Liver (tissue), 9 donors: ENCODE measurements around the gene CYP2W1. TPM values are rescaled to one million over a fixed set of nuclear protein-coding genes. Genes with fewer than 3 reads are reported as not detected.

Experiments used
- DNase-seq: peaks from one replicate; pipeline ENCODE4 v3.0.0-alpha.2; 2017; ENCODE audit warnings: low spot score
- H3K27ac ChIP-seq, 2 donors: one replicate each; pipeline ENCODE4 v1.7.0; 2013; ENCODE audit warnings: inconsistent platforms in 2 of 2, low read length in 2 of 2, control low read depth in 1 of 2, low read depth in 1 of 2, mild to moderate bottlenecking in 1 of 2
- H3K27me3 ChIP-seq, 4 donors: one replicate each; pipeline versions ENCODE4 v1.6.1 to v1.7.0; 2013; ENCODE audit warnings: low read length in 3 of 4, inconsistent platforms in 1 of 4, mild to moderate bottlenecking in 1 of 4, moderate library complexity in 1 of 4; ENCODE audit not compliant: control insufficient read depth in 4 of 4, insufficient read depth in 4 of 4
- H3K36me3 ChIP-seq, 4 donors: one replicate each; pipeline versions ENCODE4 v1.6.1 to v1.7.0; 2013; ENCODE audit warnings: low read length in 3 of 4, mild to moderate bottlenecking in 3 of 4, low read depth in 1 of 4, moderate library complexity in 1 of 4; ENCODE audit not compliant: control insufficient read depth in 4 of 4, insufficient read depth in 3 of 4
- H3K4me1 ChIP-seq, 4 donors: one replicate each; pipeline versions ENCODE4 v1.6.1 to v1.7.0; 2013; ENCODE audit warnings: low read length in 3 of 4, mild to moderate bottlenecking in 3 of 4, moderate library complexity in 1 of 4; ENCODE audit not compliant: control insufficient read depth in 4 of 4, insufficient read depth in 4 of 4
- H3K4me3 ChIP-seq, 3 donors: one replicate each; pipeline versions ENCODE4 v1.6.1 to v1.7.0; 2013; ENCODE audit warnings: low read length in 3 of 3, control low read depth in 1 of 3, low read depth in 1 of 3, mild to moderate bottlenecking in 1 of 3
- H3K9ac ChIP-seq, 2 donors: one replicate each; pipeline ENCODE4 v1.7.0; 2013; ENCODE audit warnings: low read length in 2 of 2, mild to moderate bottlenecking in 2 of 2, moderate library complexity in 2 of 2, control low read depth in 1 of 2, low read depth in 1 of 2
- H3K9me3 ChIP-seq, 4 donors: one replicate each; pipeline versions ENCODE4 v1.6.1 to v1.7.0; 2013; ENCODE audit warnings: low read length in 3 of 4; ENCODE audit not compliant: control insufficient read depth in 4 of 4
- EGR1 ChIP-seq, 2 donors: IDR thresholded peaks; 2 replicates each; pipeline ENCODE4 v1.6.1; 2016 to 2018; ENCODE audit warnings: antibody characterized with exemption in 2 of 2, low read depth in 2 of 2
- FOXA1 ChIP-seq: IDR thresholded peaks from 2 replicates; pipeline ENCODE4 v1.6.1; 2016; ENCODE audit warnings: antibody characterized with exemption
- GABPA ChIP-seq, 2 donors: IDR thresholded peaks in 1 of 2; conservative IDR thresholded peaks in 1 of 2; 2 replicates each; pipeline ENCODE4 v1.6.1; 2016; ENCODE audit warnings: antibody characterized with exemption in 2 of 2, mild to moderate bottlenecking in 1 of 2, moderate library complexity in 1 of 2
- HNF4A ChIP-seq, 2 donors: conservative IDR thresholded peaks; 2 replicates each; pipeline ENCODE4 v1.6.1; 2016; ENCODE audit warnings: antibody characterized with exemption in 2 of 2, mild to moderate bottlenecking in 2 of 2
- HNF4G ChIP-seq: IDR thresholded peaks from 2 replicates; pipeline ENCODE4 v1.6.1; 2016; ENCODE audit warnings: antibody characterized with exemption
- MAX ChIP-seq: IDR thresholded peaks from 2 replicates; pipeline ENCODE4 v1.6.1; 2016; ENCODE audit warnings: antibody characterized with exemption
- NR2F2 ChIP-seq: IDR thresholded peaks from 2 replicates; pipeline ENCODE4 v1.6.1; 2016; ENCODE audit warnings: antibody characterized with exemption
- RAD21 ChIP-seq, 2 donors: IDR thresholded peaks; 2 replicates each; pipeline ENCODE4 v1.6.1; 2016; ENCODE audit warnings: antibody characterized with exemption in 2 of 2, mild to moderate bottlenecking in 2 of 2
- REST ChIP-seq: IDR thresholded peaks from 2 replicates; pipeline ENCODE4 v1.6.1; 2016; ENCODE audit warnings: antibody characterized with exemption, mild to moderate bottlenecking
- RXRA ChIP-seq, 2 donors: IDR thresholded peaks; 2 replicates each; pipeline ENCODE4 v1.6.1; 2017 to 2018; ENCODE audit warnings: antibody characterized with exemption in 2 of 2, mild to moderate bottlenecking in 1 of 2
- TAF1 ChIP-seq: conservative IDR thresholded peaks from 2 replicates; pipeline ENCODE4 v1.6.1; 2016; ENCODE audit warnings: antibody characterized with exemption, mild to moderate bottlenecking
- YY1 ChIP-seq: IDR thresholded peaks from 2 replicates; pipeline ENCODE4 v1.6.1; 2016; ENCODE audit warnings: antibody characterized with exemption, mild to moderate bottlenecking
- ZBTB33 ChIP-seq: IDR thresholded peaks from 2 replicates; pipeline ENCODE4 v1.6.1; 2016; ENCODE audit warnings: antibody characterized with exemption
- WGBS: extraction: QIAGEN DNeasy Blood & Tissue Kit; methylation state at CpG from one replicate; pipeline ENCODE4 v1.1.7; 2013; 5-methylcytosine and 5-hydroxymethylcytosine counted together
- polyA plus RNA-seq, 2 donors: library from polyadenylated mRNA; stranded (reverse) in 1 of 2; unstranded in 1 of 2; fragments of 200-250 nt in 1 of 2; fragments of >200 nt in 1 of 2; fragmentation: Nextera tagmentation in 1 of 2; extraction: Ambion mirVana in 1 of 2; gene quantifications; one replicate each; pipeline versions ENCODE4 v1.2.1 to v1.2.3, GENCODE V29; 2013 to 2015
- total RNA-seq, 2 donors: library from RNA; depleted of rRNA; stranded (reverse); fragments of >200 nt; gene quantifications; one replicate each; pipeline ENCODE4 v1.2.3, GENCODE V29; 2014
- TF ChIP-seq, protein P1 (sequence below): fragments of 150-350 bp; IDR thresholded peaks from 2 replicates; pipeline ENCODE4 v1.5.1; 2017; ENCODE audit warnings: improper control_type of control experiment, low read depth, low read length; ENCODE audit not compliant: missing input control
- donor health status: healthy.
- donor health status: healthy.
- donor health status: healthy.
- donor health status: healthy.
- donor health status: healthy.

CYP2W1 gene
- total and polyA plus RNA-seq, 4 donors, result 0.28 TPM; not detected in 3

DNA sequence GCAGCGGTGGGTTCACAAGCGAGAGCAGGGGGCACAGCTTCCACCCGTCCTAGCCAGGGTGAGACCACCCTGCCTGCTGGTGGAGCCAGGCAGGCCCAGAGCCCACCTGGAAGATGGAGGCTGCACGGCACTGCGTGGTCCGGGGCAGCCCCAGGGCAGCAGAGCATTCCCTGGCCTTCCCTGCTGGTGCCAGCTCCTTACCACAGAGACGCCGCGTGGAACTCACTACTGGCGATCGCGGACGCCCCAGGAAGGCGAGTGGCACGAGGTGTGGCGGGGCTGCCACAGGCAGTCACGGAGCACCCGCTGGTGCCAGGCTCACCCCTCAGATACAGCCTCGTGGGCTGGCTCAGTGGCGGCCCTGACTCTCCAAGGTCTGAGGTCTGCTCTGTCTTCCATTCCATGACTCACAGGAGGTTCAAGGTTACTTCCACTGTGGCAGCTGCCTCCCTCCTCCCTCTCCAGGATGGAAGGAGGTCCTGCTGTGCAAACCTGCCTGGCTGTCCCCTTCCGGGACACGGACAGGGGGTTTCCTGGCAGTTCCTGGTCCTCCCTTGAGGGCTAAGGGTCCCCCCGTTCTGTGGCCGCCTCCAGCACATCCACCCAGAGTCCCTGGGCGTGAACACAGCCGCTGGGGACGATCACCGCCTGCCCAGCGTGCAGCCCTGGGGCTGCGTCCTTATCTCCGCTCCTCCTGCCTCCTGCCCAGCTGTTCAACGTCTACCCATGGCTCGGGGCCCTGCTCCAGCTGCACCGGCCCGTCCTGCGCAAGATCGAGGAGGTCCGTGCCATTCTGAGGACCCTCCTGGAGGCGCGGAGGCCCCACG, 3.1 kb downstream of the CYP2W1 start:
- Histone ChIP-seq H3K4me3 (no peak overlapping the region), H3K27ac (no peak overlapping the region), H3K36me3 (no peaks in the 10 kb centered on the region), H3K4me1 (no peaks in the 10 kb centered on the region), H3K9ac (no peak overlapping the region), H3K9me3 (no peaks in the 10 kb centered on the region), H3K27me3 (no peaks in the 10 kb centered on the region)
- DNase-seq, result peak; percentile 49
- WGBS, result 70% methylated on average over 41 of the region's 41 CpGs
- TF ChIP-seq YY1 (no peak), RAD21 (IDR thresholded peaks at IDR 0.05) (no peak), HNF4G (no peak), REST (no peak), HNF4A (conservative IDR thresholded peaks at IDR 0.05) (no peak), NR2F2 (no peak), FOXA1 (no peak), RXRA (IDR thresholded peaks at IDR 0.05) (no peak), TAF1 (no peak), MAX (no peak), GABPA (IDR thresholded peaks at IDR 0.05 in 1 of 2, conservative IDR thresholded peaks at IDR 0.05 in 1 of 2) (no peak), ZBTB33 (no peak), EGR1 (IDR thresholded peaks at IDR 0.05; ENCODE audit: low read depth in 2 of 2) (no peak)
- TF ChIP-seq, protein P1, sequence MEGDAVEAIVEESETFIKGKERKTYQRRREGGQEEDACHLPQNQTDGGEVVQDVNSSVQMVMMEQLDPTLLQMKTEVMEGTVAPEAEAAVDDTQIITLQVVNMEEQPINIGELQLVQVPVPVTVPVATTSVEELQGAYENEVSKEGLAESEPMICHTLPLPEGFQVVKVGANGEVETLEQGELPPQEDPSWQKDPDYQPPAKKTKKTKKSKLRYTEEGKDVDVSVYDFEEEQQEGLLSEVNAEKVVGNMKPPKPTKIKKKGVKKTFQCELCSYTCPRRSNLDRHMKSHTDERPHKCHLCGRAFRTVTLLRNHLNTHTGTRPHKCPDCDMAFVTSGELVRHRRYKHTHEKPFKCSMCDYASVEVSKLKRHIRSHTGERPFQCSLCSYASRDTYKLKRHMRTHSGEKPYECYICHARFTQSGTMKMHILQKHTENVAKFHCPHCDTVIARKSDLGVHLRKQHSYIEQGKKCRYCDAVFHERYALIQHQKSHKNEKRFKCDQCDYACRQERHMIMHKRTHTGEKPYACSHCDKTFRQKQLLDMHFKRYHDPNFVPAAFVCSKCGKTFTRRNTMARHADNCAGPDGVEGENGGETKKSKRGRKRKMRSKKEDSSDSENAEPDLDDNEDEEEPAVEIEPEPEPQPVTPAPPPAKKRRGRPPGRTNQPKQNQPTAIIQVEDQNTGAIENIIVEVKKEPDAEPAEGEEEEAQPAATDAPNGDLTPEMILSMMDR, result no peak
